ENCODE results near the gene LINC00237. TPM values are rescaled to one million over a fixed set of nuclear protein-coding genes. Genes with fewer than 3 reads are reported as not detected.

Gene LINC00237
- total RNA-seq, 2 donors from 2014 or later, result 2.0 TPM; not detected in 1

GRCh38 chr20:21105429-21106170 lies 558 bp downstream of the LINC00237 start:
- no peak overlapping the region for H3K9ac ChIP-seq (ENCODE audit: extremely low read depth, low read length, poor library complexity, severe bottlenecking)
- peak overlapping the region; percentile 67 for H3K4me3 ChIP-seq (ENCODE audit: low read length)
- Mint-ChIP-seq H3K27me3 (ENCODE audit: insufficient read depth) (peaks cover 47% of the 10 kb centered on the region), H3K36me3 (ENCODE audit: low read depth) (no peaks in the 10 kb centered on the region), H3K4me1 (peaks cover 28% of the 10 kb centered on the region), H3K27ac (peak overlapping the region; percentile 84), H3K4me3 (peak overlapping the region; percentile 80), H3K9me3 (no peaks in the 10 kb centered on the region)
- 4 to 6% methylated on average over 11 to 50 of the region's 50 CpGs for WGBS, 2 experiments (ENCODE audit: insufficient coverage in 1 of 2, insufficient read length in 1 of 2)
- H3K36me3 ChIP-seq (ENCODE audit: control insufficient read depth, insufficient read depth, low read length), result no peaks in the 10 kb centered on the region
- no peak for TF ChIP-seq CTCF (conservative IDR thresholded peaks at IDR 0.05)
- peaks cover 89% of the 10 kb centered on the region for H3K27me3 ChIP-seq (ENCODE audit: control insufficient read depth, insufficient read depth, low read length, poor library complexity, severe bottlenecking)
- no peaks in the 10 kb centered on the region for H3K4me1 ChIP-seq (ENCODE audit: control insufficient read depth, insufficient read depth, low read length)
- peak; percentile 75 for DNase-seq
- no peak overlapping the region for H3K27ac ChIP-seq (ENCODE audit: low read depth, low read length)
- no peaks in the 10 kb centered on the region for H3K9me3 ChIP-seq (ENCODE audit: control insufficient read depth, low read length)

GRCh38 chr20:21104921-21105320 lies 1.2 kb downstream of the LINC00237 start:
- Histone ChIP-seq H3K9me3 (ENCODE audit: control insufficient read depth, low read length) (no peaks in the 10 kb centered on the region), H3K4me3 (ENCODE audit: low read length) (no peak overlapping the region), H3K9ac (ENCODE audit: extremely low read depth, low read length, poor library complexity, severe bottlenecking) (no peak overlapping the region), H3K36me3 (ENCODE audit: control insufficient read depth, insufficient read depth, low read length) (no peaks in the 10 kb centered on the region), H3K27me3 (ENCODE audit: control insufficient read depth, insufficient read depth, low read length, poor library complexity, severe bottlenecking) (peaks cover 95% of the 10 kb centered on the region), H3K27ac (ENCODE audit: low read depth, low read length) (no peak overlapping the region), H3K4me1 (ENCODE audit: control insufficient read depth, insufficient read depth, low read length) (no peaks in the 10 kb centered on the region)
- Mint-ChIP-seq H3K4me1 (peaks cover 31% of the 10 kb centered on the region), H3K9me3 (no peaks in the 10 kb centered on the region), H3K27me3 (ENCODE audit: insufficient read depth) (peaks cover 53% of the 10 kb centered on the region), H3K36me3 (ENCODE audit: low read depth) (no peaks in the 10 kb centered on the region), H3K27ac (no peak overlapping the region), H3K4me3 (peak overlapping the region; percentile 80)
- 6 to 16% methylated on average over 3 to 16 of the region's 16 CpGs for WGBS, 2 experiments (ENCODE audit: insufficient coverage in 1 of 2, insufficient read length in 1 of 2)
- no peak for TF ChIP-seq CTCF (conservative IDR thresholded peaks at IDR 0.05)
- DNase-seq, result peak; percentile 59

- peaks cover 34% of the 10 kb centered on the region for H3K4me1 Mint-ChIP-seq
- TF ChIP-seq CTCF (conservative IDR thresholded peaks at IDR 0.05), result peak; percentile 58
- H3K9me3 Mint-ChIP-seq, result no peaks in the 10 kb centered on the region
- DNase-seq, result peak; percentile 76
- Histone ChIP-seq H3K27ac (ENCODE audit: low read depth, low read length) (no peak overlapping the region), H3K9ac (ENCODE audit: extremely low read depth, low read length, poor library complexity, severe bottlenecking) (no peak overlapping the region), H3K4me1 (ENCODE audit: control insufficient read depth, insufficient read depth, low read length) (no peaks in the 10 kb centered on the region), H3K27me3 (ENCODE audit: control insufficient read depth, insufficient read depth, low read length, poor library complexity, severe bottlenecking) (peaks cover 100% of the 10 kb centered on the region), H3K9me3 (ENCODE audit: control insufficient read depth, low read length) (no peaks in the 10 kb centered on the region), H3K4me3 (ENCODE audit: low read length) (no peak overlapping the region), H3K36me3 (ENCODE audit: control insufficient read depth, insufficient read depth, low read length) (no peaks in the 10 kb centered on the region)
- no peak overlapping the region for H3K27ac Mint-ChIP-seq
- WGBS, 2 experiments (ENCODE audit: insufficient coverage in 1 of 2, insufficient read length in 1 of 2), result 10% methylated on average over 5 of the region's 5 CpGs; no CpG with 5 or more reads in 1 of the 2 experiments
- peak overlapping the region; percentile 80 for H3K4me3 Mint-ChIP-seq
- peaks cover 58% of the 10 kb centered on the region for H3K27me3 Mint-ChIP-seq (ENCODE audit: insufficient read depth)
- no peaks in the 10 kb centered on the region for H3K36me3 Mint-ChIP-seq (ENCODE audit: low read depth)
Measured at GRCh38 chr20:21104466-21104761, 1.7 kb downstream of the LINC00237 start.

Measured in endodermal cell (in vitro differentiated cells).